Measurements from ENCODE around the gene PTPN2.
"Not testable (repeated sequence)": the region's sequence is repeated elsewhere in the genome, so short reads cannot be mapped to it uniquely, and the experiment has no call there.

The PTPN2 gene

GRCh38 chr18:12883684-12884405 lies at the start of gene PTPN2:
TSS of gene PTPN2 (minus strand) at chr18:12884237. CDS start at chr18:12884141, 96 bp downstream.
- peak; percentile 73 to 84 for DNase-seq (ENCODE audit: low read depth in 1 of 2, low spot score in 1 of 2)

- DNase-seq (ENCODE audit: low read depth in 1 of 2, low spot score in 1 of 2): no peak
These were observed 49.3 kb upstream of the PTPN2 start for GRCh38 chr18:12933327-12933726.

GRCh38 chr18:12930908-12931307 lies 46.9 kb upstream of the PTPN2 start:
- no peak for DNase-seq (ENCODE audit: low read depth in 1 of 2, low spot score in 1 of 2)

- DNase-seq (ENCODE audit: low read depth in 1 of 2, low spot score in 1 of 2): no peak
These were observed 46.3 kb upstream of the PTPN2 start for GRCh38 chr18:12930376-12930775.

GRCh38 chr18:12929477-12930083 lies 45.5 kb upstream of the PTPN2 start:
- no peak for DNase-seq (ENCODE audit: low read depth in 1 of 2, low spot score in 1 of 2)

GRCh38 chr18:12928641-12929040 lies 44.6 kb upstream of the PTPN2 start:
- no peak for DNase-seq (ENCODE audit: low read depth in 1 of 2, low spot score in 1 of 2)

GRCh38 chr18:12928206-12928605 lies 44.2 kb upstream of the PTPN2 start:
- no peak for DNase-seq (ENCODE audit: low read depth in 1 of 2, low spot score in 1 of 2)

- DNase-seq (ENCODE audit: low read depth in 1 of 2, low spot score in 1 of 2): no peak
These were observed 40.6 kb upstream of the PTPN2 start for GRCh38 chr18:12924616-12925015.

- DNase-seq (ENCODE audit: low read depth in 1 of 2, low spot score in 1 of 2): no peak
These were observed 38.2 kb upstream of the PTPN2 start for GRCh38 chr18:12922266-12922665.

GRCh38 chr18:12921178-12921577 lies 37.1 kb upstream of the PTPN2 start:
- DNase-seq (ENCODE audit: low read depth in 1 of 2, low spot score in 1 of 2): no peak

- no peak for DNase-seq (ENCODE audit: low read depth in 1 of 2, low spot score in 1 of 2)
These were observed 28.1 kb upstream of the PTPN2 start for GRCh38 chr18:12911929-12912703.

GRCh38 chr18:12911025-12911928 lies 27.2 kb upstream of the PTPN2 start:
- DNase-seq (ENCODE audit: low read depth in 1 of 2, low spot score in 1 of 2): peak; percentile 23 to 37

GRCh38 chr18:12908706-12909105 lies 24.7 kb upstream of the PTPN2 start:
- no peak for DNase-seq (ENCODE audit: low read depth in 1 of 2, low spot score in 1 of 2)

- DNase-seq (ENCODE audit: low read depth in 1 of 2, low spot score in 1 of 2): no peak
These were observed 23.4 kb upstream of the PTPN2 start for GRCh38 chr18:12907258-12907925.

GRCh38 chr18:12906773-12907172 lies 22.7 kb upstream of the PTPN2 start:
- no peak for DNase-seq (ENCODE audit: low read depth in 1 of 2, low spot score in 1 of 2)

GRCh38 chr18:12906119-12906518 lies 22.1 kb upstream of the PTPN2 start:
- DNase-seq (ENCODE audit: low read depth in 1 of 2, low spot score in 1 of 2): no peak

- peak in 1 of 2 donors; percentile 14 for DNase-seq (ENCODE audit: low read depth in 1 of 2, low spot score in 1 of 2)
These were observed 20.0 kb upstream of the PTPN2 start for GRCh38 chr18:12904012-12904516.

- DNase-seq (ENCODE audit: low read depth in 1 of 2, low spot score in 1 of 2): not testable (repeated sequence)
These were observed 17.2 kb upstream of the PTPN2 start for GRCh38 chr18:12901208-12901607.

- DNase-seq (ENCODE audit: low read depth in 1 of 2, low spot score in 1 of 2): not testable (repeated sequence)
These were observed 12.8 kb upstream of the PTPN2 start for GRCh38 chr18:12896784-12897333.

GRCh38 chr18:12895626-12896025 lies 11.6 kb upstream of the PTPN2 start:
- DNase-seq (ENCODE audit: low read depth in 1 of 2, low spot score in 1 of 2): no peak
